NCI-H446 (cell line): ENCODE results near the gene RXRB.
A peak's percentile ranks its signal among the peaks of the same experiment; 100 is the strongest.

Experiments
- DNase-seq, 2 experiments: peaks; one replicate each; lab custom pipeline; 2025; lab: John Stamatoyannopoulos, UW

The RXRB gene

GRCh38 chr6:33211666-33212422 is 11.4 kb upstream of the RXRB start:
- no peak for DNase-seq

- no peak for DNase-seq
Observed at GRCh38 chr6:33211136-33211535, 10.7 kb upstream of the RXRB start.

GRCh38 chr6:33209856-33210255 is 9.4 kb upstream of the RXRB start:
- no peak for DNase-seq

- DNase-seq = peak; percentile 73 to 81
Observed at GRCh38 chr6:33208091-33208967, 7.9 kb upstream of the RXRB start, which contains the start of gene RING1. RING1 (plus strand) TSS chr6:33208500; CDS start chr6:33208823, 323 bp downstream.

GRCh38 chr6:33207552-33208090 is 7.2 kb upstream of the RXRB start:
- DNase-seq = peak in 1 of 2 experiments; percentile 15

GRCh38 chr6:33206864-33207551 is 6.5 kb upstream of the RXRB start:
- no peak for DNase-seq

- DNase-seq = no peak
Observed at GRCh38 chr6:33206027-33206863, 5.8 kb upstream of the RXRB start.

GRCh38 chr6:33205191-33206026 is 4.9 kb upstream of the RXRB start:
- DNase-seq = no peak

GRCh38 chr6:33204415-33205190 is 4.1 kb upstream of the RXRB start, which contains the start of gene HSD17B8:
HSD17B8 (plus strand) TSS chr6:33204655; CDS start chr6:33204669, 14 bp downstream.
- peak; percentile 48 to 75 for DNase-seq

- DNase-seq = no peak
Observed at GRCh38 chr6:33204165-33204414, 3.6 kb upstream of the RXRB start.

GRCh38 chr6:33203443-33204164 is 3.1 kb upstream of the RXRB start:
- no peak for DNase-seq

GRCh38 chr6:33202799-33203198 is 2.3 kb upstream of the RXRB start:
- DNase-seq = no peak

GRCh38 chr6:33201935-33202334 is 1.5 kb upstream of the RXRB start:
- no peak for DNase-seq

- DNase-seq = no peak
Observed at GRCh38 chr6:33201147-33201545, 681 bp upstream of the RXRB start.

GRCh38 chr6:33199687-33200218 is 712 bp downstream of the RXRB start:
- DNase-seq = peak in 1 of 2 experiments; percentile 68

GRCh38 chr6:33198853-33199436 is 1.5 kb downstream of the RXRB start:
- no peak for DNase-seq

- no peak for DNase-seq
Observed at GRCh38 chr6:33198159-33198852, 2.2 kb downstream of the RXRB start.
